SU-DHL-6 (cell line): ENCODE results near the gene KRT2.

ENCODE experiments used
- EZH2phosphoT487 ChIP-seq: fragments of 200-600 bp; sonication (generic), shearing (Covaris generic); conservative IDR thresholded peaks from 2 replicates; pipeline ENCODE4 v1.6.1; 2018; ENCODE audit warnings: mild to moderate bottlenecking, antibody characterized with exemption, low read length, moderate library complexity, mixed read lengths
- TF ChIP-seq, protein P1 (sequence below): fragments of 200-600 bp; sonication (generic); IDR thresholded peaks from one replicate; pipeline ENCODE4 v1.5.1; 2017; ENCODE audit warnings: antibody characterized with exemption, mild to moderate bottlenecking, low read length, moderate library complexity; ENCODE audit not compliant: insufficient read depth, poor library complexity, severe bottlenecking

- TF ChIP-seq, protein P1, sequence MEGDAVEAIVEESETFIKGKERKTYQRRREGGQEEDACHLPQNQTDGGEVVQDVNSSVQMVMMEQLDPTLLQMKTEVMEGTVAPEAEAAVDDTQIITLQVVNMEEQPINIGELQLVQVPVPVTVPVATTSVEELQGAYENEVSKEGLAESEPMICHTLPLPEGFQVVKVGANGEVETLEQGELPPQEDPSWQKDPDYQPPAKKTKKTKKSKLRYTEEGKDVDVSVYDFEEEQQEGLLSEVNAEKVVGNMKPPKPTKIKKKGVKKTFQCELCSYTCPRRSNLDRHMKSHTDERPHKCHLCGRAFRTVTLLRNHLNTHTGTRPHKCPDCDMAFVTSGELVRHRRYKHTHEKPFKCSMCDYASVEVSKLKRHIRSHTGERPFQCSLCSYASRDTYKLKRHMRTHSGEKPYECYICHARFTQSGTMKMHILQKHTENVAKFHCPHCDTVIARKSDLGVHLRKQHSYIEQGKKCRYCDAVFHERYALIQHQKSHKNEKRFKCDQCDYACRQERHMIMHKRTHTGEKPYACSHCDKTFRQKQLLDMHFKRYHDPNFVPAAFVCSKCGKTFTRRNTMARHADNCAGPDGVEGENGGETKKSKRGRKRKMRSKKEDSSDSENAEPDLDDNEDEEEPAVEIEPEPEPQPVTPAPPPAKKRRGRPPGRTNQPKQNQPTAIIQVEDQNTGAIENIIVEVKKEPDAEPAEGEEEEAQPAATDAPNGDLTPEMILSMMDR, result no peak
- no peak for TF ChIP-seq EZH2phosphoT487
Observed at GRCh38 chr12:52617403-52617785, 34.6 kb downstream of the KRT2 start.
